ENCODE results near the gene MANBA.
"Not testable (repeated sequence)": the region's sequence is repeated elsewhere in the genome, so short reads cannot be mapped to it uniquely, and the experiment has no call there.

Gene MANBA

GRCh38 chr4:102619776-102620631 is 140.8 kb downstream of the MANBA start:
- DNase-seq (ENCODE audit: low read depth): not testable (repeated sequence)

- DNase-seq (ENCODE audit: low read depth): not testable (repeated sequence)
Observed at GRCh38 chr4:102619021-102619420, 141.7 kb downstream of the MANBA start.

- DNase-seq (ENCODE audit: low read depth): no peak
Observed at GRCh38 chr4:102616636-102617035, 144.1 kb downstream of the MANBA start.

GRCh38 chr4:102614801-102615200 is 146.0 kb downstream of the MANBA start:
- DNase-seq (ENCODE audit: low read depth): no peak

GRCh38 chr4:102612824-102613366 is 147.9 kb downstream of the MANBA start:
- DNase-seq (ENCODE audit: low read depth): no peak

GRCh38 chr4:102612210-102612609 is 148.6 kb downstream of the MANBA start:
- no peak for DNase-seq (ENCODE audit: low read depth)

- DNase-seq (ENCODE audit: low read depth): no peak
Observed at GRCh38 chr4:102610476-102610875, 150.3 kb downstream of the MANBA start.

GRCh38 chr4:102610007-102610406 is 150.8 kb downstream of the MANBA start:
- DNase-seq (ENCODE audit: low read depth): no peak

- DNase-seq (ENCODE audit: low read depth): no peak
Observed at GRCh38 chr4:102608190-102608589, 152.6 kb downstream of the MANBA start.

- no peak for DNase-seq (ENCODE audit: low read depth)
Observed at GRCh38 chr4:102606846-102607450, 153.8 kb downstream of the MANBA start.

GRCh38 chr4:102606261-102606660 is 154.5 kb downstream of the MANBA start:
- no peak for DNase-seq (ENCODE audit: low read depth)

- DNase-seq (ENCODE audit: low read depth): no peak
Observed at GRCh38 chr4:102604222-102604940, 156.4 kb downstream of the MANBA start.

GRCh38 chr4:102601586-102602227 is 159.1 kb downstream of the MANBA start:
- DNase-seq (ENCODE audit: low read depth): no peak

GRCh38 chr4:102600689-102601088 is 160.1 kb downstream of the MANBA start:
- DNase-seq (ENCODE audit: low read depth): no peak

- no peak for DNase-seq (ENCODE audit: low read depth)
Observed at GRCh38 chr4:102599886-102600285, 160.9 kb downstream of the MANBA start.

- DNase-seq (ENCODE audit: low read depth): no peak
Observed at GRCh38 chr4:102599455-102599854, 161.3 kb downstream of the MANBA start.

- DNase-seq (ENCODE audit: low read depth): no peak
Observed at GRCh38 chr4:102598762-102599374, 161.9 kb downstream of the MANBA start.

- no peak for DNase-seq (ENCODE audit: low read depth)
Observed at GRCh38 chr4:102598086-102598761, 162.5 kb downstream of the MANBA start.

- no peak for DNase-seq (ENCODE audit: low read depth)
Observed at GRCh38 chr4:102596532-102596931, 164.2 kb downstream of the MANBA start.

- DNase-seq (ENCODE audit: low read depth): no peak
Observed at GRCh38 chr4:102594000-102594399, 166.8 kb downstream of the MANBA start.

GRCh38 chr4:102593147-102593546 is 167.6 kb downstream of the MANBA start:
- no peak for DNase-seq (ENCODE audit: low read depth)
